Measurements from ENCODE around the gene PPP1R16B.

- TF ChIP-seq CTCF (IDR thresholded peaks at IDR 0.05), result no peak
- no peak for TF ChIP-seq POLR2A (IDR thresholded peaks at IDR 0.05)
Measured at GRCh38 chr20:38889792-38890496, 84.4 kb downstream of the PPP1R16B start.

Measured in right lobe of liver (tissue), 4 donors.